Lower leg skin (tissue), 3 donors: ENCODE data around the gene TP53I13.

Source experiments
- POLR2A ChIP-seq, 2 donors: fragments of 450-650 bp; IDR thresholded peaks; one replicate each; pipeline ENCODE4 v1.6.1; 2016 to 2017; ENCODE audit warnings: antibody characterized with exemption in 2 of 2, mild to moderate bottlenecking in 1 of 2, moderate library complexity in 1 of 2
- TF ChIP-seq, protein P1 (sequence below), 3 donors: fragments of 450-650 bp; IDR thresholded peaks; one replicate each; pipeline ENCODE4 v1.5.1; 2016; ENCODE audit warnings: antibody characterized with exemption in 3 of 3, mild to moderate bottlenecking in 3 of 3, moderate library complexity in 2 of 3

DNA sequence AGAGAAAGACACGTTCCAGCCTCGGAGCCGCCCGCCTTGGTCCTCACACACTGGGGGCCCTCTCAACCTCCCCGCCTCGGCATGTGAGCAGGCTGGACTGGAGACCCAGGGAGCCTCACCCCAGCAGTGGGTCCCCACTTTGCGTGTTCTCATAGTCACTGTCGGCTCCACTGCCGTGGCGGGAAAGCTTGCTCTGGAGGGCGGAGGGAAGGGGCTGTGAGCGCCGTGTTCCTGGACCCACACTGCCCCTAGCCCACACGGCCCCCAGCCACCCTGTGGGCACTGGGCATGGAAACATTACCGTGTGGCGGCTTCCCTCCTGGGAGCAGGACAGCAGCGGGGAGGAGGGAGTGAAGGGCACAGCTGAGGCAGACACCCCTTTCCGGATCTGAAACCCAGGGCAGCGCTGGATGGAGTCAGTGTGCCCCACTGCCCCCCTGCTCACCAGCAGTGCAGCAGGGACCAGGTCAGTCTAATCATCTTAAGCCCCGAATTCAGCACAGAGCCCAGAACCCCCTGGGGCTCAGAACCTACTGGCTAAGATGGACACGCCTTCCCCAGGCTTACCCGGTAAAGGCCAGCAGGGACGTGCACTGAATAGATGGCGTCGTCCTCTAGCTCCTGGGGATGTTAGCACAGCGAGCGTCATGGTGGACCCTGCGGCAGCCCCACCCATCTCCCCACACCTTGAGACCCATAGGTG, 7.2 kb downstream of the TP53I13 start:
- TF ChIP-seq, protein P1, sequence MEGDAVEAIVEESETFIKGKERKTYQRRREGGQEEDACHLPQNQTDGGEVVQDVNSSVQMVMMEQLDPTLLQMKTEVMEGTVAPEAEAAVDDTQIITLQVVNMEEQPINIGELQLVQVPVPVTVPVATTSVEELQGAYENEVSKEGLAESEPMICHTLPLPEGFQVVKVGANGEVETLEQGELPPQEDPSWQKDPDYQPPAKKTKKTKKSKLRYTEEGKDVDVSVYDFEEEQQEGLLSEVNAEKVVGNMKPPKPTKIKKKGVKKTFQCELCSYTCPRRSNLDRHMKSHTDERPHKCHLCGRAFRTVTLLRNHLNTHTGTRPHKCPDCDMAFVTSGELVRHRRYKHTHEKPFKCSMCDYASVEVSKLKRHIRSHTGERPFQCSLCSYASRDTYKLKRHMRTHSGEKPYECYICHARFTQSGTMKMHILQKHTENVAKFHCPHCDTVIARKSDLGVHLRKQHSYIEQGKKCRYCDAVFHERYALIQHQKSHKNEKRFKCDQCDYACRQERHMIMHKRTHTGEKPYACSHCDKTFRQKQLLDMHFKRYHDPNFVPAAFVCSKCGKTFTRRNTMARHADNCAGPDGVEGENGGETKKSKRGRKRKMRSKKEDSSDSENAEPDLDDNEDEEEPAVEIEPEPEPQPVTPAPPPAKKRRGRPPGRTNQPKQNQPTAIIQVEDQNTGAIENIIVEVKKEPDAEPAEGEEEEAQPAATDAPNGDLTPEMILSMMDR (IDR thresholded peaks at IDR 0.05) = no peak
- TF ChIP-seq POLR2A (IDR thresholded peaks at IDR 0.05) = no peak
